GM04504 (cell line): Measurements from ENCODE around the gene TSPAN18.

Experiments used
- DNase-seq: peaks from one replicate; pipeline ENCODE4 v3.0.0-alpha.2; 2012; ENCODE audit warnings: low read depth

The TSPAN18 gene

DNA sequence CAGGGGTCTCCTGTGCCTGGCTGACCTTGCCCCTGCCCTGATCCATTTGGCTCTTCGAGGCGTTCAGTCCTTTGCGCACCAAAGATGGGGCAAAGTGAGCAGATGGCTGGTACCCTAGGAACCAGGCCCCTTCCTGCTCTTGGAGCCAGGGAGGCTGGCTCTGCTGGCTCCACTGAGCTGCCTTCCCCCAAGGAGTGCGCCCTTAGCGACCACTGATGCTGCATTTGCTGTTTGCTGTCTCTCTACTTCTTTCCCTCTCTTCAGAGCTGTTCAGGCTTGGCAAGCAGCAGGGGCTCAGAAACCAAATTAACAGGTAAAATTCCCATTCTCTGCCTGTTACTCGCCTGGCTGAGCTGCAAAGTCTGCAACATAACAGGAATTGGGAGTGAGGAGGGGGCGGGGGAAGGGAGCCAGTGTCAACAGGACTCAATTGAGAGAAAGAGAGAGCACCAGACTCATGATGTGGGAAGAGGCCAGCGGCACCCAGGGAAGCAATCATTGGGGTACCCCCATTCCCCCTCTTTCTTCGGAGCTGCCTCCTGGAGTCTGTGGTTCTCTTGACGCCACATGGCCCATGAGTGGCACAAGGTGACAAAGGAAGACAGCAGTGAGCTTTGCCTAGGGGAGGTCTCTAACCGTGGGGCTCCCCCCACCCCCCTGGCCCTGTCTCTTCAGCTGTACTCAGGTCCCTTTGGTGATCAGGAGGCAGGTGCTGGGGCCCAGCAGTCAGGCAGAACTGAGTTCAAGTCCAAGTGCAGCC lies 121.6 kb downstream of the TSPAN18 start:
- DNase-seq = no peak

DNA sequence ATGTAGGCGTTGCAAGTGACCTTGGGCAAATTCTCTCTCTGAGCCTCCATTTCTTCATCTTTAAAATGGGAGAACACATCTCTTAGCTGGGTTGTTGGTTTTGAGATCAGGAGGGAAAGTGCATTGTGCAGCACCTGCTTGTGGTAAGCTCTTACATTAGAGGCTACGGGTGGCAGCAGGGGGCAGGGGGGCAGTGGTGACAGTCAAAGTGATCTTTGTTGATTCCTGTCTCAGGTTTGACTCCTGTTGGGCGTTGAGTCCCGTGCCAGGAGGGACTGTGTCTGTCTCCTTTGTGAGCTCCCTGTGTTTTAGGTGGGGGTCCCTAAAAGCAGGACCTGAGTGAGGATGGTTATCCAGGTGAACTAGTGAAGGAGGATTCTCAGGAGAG lies 122.2 kb downstream of the TSPAN18 start:
- no peak for DNase-seq

DNA sequence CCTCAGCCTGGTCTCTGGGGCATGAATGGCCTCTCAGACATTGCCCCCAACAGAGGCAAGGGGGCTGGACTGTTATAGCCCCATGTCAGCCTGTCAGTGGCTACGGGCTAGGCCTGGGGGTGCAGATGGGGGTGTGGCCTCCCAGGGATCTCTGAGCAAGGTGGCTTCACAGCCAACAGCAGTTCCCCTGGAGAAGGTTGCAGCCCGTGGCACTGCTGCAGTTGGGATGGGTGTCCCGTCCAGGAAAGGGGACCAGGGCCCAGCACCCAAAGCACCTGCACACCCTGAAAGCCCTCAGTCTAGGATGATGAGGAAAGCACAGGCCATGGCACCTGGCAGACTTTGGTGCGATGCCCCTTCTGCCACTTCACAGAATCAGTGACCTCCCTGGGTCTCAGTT lies 122.7 kb downstream of the TSPAN18 start:
- no peak for DNase-seq

DNA sequence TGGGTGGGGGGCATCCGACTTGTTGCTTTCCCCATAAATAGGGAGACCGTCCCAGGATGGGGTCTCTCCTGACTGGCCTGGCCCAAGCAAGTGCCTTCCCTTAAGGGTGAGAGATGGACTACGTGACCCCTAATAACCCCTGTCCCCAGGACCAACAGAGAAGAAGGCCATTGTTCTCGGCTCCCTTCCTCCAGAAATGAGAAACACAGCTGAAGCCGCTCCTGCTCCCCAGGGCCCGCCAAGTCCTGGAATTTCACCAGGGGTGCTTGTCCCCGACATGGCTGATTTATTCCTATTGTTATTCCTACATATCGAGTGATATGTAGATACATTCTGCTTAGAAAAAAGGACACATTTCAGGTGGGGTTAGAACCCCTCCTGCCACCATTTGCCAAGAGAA lies 123.2 kb downstream of the TSPAN18 start:
- DNase-seq = no peak

DNA sequence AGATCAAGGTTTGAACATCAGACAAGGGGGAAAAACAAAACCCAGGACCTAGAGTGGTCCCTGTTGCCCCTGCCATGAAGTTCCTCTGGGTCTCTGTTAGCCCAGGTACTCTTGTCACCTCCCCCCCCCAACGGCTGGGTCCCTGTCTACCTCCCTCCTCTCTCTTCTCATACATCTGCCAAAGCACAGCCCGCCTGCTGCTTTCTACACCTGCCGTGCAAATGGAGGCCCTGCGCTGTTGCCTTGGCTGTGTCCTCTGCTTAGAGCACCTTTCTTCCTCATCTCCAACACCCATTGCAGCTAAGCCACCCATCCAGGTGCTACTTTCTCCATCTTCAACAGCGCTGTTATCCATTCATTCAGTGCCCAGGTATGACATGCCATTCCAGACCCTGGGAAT lies 124.7 kb downstream of the TSPAN18 start:
- DNase-seq = no peak

DNA sequence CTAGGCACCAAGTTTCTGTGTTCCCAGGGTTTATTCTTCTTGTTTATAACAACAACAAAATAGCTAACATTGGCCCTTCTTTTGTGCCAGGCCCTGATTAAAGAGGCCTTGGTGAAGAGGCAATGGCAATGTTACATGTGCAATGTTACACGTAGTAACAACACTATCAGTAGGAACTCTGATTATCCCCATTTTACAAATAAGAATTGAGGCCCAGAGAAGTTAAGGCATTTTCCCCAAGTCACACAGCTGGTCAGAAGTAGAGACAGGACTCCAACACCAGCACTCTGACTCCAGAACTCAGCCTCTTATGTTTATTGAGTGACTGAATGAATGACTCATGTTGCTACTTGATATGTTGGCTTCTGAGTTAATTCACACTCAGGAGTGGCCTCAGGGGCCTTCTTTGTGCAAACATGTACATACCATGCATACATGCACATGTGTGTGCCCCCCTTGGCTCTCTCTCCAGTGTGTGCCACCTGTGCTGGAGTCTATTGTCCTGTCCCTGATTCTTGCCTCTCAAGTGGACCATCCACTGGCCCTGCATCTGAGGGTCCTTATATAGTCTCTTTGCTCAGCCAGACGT lies 125.5 kb downstream of the TSPAN18 start:
- no peak for DNase-seq

DNA sequence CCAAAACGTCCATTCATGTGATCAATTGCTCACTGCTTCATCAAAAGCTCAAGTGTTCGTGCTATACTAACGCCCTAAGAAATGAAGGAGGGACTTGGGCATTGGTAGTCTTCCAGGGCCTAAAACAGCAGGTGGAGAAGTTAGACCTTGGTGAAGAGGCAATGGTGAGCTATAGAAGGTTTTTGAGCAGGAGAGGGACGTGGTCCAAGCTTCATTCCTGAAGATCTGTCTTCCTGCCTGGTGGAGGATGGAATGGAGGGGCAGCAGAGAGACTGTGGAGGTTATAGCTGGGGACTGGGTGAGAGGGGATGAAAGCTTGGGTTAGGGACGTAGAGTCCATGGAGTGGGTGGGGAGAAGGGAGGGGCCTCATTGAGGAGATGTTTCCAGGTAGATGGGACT lies 126.2 kb downstream of the TSPAN18 start:
- DNase-seq = no peak

DNA sequence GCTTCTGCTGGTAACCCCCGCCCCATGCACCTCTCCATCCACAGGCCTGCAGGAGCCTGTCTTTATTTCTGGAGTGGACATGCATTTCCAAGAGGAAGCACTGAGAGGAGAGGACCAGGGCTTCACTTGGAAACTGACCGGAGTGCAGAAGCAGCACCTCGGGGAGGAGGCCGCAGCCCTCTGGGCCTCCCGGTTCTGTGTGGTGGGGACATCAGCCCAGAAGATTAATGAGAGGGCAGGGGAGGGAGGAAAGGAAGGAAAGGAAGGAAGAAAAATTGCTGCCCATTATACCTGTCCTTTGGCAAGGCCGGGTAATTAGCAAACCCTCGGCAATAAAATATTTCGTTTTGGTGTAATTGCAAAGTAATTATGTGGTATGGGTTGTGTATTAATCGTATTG lies 126.9 kb downstream of the TSPAN18 start:
- no peak for DNase-seq

DNA sequence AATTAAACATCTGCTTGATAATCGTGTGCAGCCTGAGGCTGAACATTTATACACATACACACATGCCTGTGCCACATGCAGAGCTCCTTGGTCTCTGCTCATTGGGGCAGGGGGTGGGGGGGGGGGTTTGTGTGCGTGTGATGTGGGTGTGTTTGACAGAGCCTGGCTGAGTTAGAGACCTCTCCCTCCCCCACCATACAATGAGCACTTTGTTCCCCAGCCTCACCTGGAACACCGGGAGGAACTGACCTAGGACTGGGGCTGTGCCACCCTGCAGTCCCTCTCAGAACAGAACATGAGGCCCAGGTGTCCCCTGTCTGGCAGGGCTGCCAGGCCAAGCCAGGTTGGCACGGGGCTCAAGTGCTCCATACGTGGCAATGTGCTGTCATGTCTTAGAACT lies 127.3 kb downstream of the TSPAN18 start:
- no peak for DNase-seq

DNA sequence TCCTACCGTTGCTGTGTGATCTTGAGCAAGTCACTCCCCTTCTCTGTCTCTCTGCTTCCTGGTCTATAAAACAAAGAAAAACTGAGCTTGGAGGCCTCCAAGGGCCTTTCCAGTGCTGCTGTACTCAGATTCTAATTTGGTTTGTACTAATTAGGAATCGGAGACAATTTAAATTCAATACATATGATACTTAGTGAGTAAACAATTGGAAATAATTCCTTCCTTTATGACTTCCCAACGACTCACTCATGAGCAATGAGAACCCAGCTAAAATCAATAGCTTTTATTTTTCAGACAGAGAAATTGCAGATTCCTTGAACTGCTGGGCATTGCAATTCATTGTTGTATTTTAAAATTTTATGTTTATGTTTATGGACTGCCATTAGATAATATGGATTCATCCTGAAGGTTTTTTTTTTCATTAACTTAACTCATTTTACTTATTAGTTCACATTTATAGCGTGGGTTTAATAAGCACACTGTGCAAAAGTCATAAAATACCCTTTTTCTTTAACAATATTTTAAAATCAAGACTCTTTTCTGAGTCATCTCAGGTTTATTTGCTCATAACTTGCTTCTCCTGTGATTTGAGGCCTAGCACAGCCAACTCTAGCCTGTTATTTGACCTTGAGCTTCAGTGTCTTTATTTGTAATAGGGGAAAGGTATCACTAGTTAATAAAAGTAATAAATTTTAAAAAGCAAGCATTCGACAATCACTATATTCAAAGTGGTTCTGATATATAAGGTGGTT lies 128.2 kb downstream of the TSPAN18 start:
- DNase-seq = no peak

DNA sequence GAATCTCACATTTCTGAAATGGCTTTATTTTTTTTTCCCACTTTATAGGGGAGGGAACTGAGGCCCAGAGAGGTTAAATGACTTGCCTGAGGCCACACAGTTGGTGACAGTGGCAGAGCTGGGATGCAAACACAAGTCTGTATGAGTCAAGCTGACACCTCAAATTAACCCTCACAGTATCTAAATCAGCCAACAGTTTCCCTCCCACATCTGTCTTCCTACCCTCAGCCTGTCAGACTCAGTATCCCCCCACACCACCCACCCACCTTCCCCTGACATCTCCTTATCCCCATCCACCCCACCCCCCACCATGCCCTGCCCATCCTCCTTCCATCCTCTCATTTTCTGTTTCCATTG lies 128.7 kb downstream of the TSPAN18 start:
- DNase-seq = no peak

DNA sequence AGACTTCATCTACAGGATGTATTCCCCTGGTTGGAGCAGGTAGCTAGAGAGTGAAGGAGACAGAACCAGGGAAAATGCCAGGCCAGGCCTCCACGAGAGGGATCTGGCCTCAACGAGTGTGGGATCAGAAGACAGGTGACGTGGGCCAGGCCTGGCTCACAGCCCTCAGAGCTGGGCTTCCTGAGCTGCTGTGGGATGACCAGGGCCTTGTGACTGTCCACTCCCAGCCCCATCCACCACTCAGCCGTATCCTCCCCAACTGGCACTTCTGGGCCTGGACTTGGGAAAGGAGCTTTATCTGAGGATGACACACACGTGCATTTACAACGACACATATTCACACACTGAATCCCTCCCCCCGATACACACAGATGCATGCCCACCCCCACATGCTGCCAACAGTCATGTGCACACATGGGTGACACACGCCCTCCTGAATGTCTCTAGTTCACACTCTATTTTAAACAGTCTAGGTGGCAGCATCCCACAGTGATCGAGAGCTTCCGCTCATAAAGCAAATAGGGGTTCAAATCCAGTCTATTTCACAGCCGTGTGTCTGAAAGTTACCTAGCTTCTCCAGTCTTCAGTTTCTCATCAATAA lies 130.8 kb downstream of the TSPAN18 start:
- no peak for DNase-seq

DNA sequence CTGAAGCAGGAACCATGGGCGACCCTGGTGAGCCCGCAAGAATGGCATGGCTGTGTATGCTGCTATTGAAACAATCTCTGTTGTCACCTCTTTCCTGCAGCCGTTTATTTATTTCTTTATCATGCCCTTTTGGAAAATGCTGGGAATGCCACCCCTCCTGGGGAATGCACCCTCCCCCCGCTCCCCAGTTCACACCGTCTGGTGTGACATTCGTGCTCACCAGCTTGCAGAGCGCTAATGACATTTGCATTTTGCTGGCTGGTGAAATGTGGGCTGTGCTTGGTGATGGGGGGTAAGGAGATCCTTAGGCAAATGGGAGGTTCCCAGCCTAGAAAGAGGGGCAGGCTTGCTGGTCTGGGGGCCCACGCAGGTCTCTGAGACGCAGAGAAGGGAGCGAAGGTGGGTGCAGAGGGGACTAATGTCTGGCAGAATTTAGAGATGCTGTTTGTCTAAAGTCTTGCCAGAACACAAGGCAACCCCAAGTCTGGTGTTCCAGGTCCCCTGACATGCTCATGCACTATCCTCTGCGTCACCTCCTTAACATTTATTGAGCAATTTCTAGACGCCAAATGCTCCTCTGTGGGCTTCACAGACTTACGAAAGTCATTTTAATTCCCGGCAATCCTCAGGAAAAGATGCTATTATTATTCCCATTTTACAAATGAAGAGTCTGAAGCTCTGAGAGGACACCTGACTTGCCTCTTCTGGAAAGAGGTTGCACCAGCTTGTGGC lies 132.2 kb downstream of the TSPAN18 start:
- no peak for DNase-seq

DNA sequence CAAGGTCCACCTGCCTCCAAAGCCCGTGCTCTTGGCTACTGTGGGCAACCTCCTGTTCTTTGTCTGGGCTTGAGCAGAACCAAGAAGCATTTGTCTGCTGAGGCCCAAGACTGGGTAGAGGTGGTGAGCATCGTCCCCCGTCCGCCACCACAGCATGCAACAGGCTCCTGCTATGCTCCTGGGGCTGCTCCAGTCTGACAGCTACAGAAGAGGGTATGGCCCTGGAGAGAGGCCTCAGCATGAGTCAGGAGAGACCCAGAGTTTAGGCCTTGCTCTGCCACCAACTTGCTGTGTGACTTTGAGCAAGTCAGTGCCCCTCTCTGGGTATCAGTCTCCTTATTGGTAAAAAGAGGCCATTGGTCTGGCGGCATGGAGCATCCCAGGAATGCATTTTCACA lies 132.8 kb downstream of the TSPAN18 start:
- no peak for DNase-seq

DNA sequence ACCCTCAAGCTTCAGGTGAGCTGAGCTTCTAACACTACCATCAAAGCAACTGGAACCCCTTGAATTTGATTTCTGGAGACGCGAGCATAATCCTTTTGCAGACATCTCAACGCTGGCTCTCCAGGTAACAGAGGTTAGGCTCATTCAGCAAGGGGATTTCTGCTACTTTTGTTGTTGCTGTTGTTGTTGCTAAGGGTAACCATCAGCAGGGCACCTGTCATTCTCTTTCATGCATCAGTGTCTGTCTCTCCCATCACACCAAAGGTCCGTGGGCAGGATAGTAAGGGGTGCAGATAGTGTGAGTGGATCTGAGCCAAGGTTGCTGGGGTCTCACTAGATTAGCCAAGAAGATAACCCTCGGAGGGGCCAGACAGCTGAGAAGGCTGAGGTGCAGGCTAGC lies 133.6 kb downstream of the TSPAN18 start:
- no peak for DNase-seq

DNA sequence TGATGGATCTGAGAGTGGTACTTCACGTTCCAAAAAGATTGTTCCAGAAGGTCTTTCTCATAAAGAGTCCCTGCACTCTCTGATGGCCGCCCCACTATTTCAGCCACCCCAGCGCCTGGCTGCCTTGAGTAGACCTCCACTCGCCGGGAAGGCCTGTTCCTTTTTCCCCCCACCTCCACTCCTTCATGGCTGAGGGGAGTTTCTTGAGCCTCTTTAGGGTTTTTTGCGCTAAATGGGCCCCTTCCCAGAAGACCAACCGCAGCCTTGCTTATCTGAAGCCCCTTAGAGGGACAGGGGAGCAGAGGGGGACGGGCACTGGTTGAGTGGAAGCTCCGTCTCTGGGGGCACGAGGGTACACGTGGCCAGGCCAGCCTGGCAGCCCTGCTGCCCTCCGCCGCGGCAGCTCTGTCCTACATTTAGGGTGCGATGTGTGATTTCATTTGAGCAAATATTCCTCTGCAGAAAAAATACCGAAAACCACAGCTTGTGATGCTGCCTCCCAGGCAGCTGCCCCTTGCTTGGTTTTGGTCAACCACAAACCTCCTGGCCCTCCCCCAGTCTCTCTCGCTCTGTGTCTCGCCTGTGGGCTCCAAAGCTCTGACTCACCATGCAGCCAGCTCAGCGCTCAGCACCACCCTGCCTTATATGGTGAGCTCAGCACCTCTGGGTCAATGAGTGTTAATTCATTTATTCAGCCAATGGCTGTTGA lies 135.2 kb downstream of the TSPAN18 start:
- peak; percentile 96 for DNase-seq

DNA sequence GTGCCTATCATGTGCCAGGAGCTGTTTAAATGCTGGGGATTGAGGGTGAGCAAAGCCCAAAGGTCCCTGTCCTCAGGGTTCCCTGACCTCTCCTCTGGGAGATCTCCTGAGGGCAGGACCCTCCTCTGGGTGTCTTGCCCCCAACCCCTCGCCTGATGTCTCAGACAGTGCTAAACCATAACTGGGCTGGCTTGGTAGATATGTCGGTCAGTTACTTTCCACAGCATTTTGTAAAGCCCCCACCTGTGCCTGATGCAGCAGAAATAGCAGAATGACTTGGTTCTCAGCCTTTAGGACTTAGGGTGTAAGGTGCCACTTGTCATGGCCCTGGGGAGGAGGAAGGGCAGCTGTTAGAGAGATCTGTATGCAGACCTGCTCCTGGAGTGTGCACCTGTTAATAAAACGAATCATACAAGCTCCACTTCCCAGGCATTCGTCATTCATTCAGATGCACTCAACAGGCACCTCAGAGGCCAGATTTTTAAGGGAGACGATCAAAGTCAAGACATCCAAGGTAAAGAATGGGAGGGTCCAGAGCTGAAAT lies 135.9 kb downstream of the TSPAN18 start:
- no peak for DNase-seq

DNA sequence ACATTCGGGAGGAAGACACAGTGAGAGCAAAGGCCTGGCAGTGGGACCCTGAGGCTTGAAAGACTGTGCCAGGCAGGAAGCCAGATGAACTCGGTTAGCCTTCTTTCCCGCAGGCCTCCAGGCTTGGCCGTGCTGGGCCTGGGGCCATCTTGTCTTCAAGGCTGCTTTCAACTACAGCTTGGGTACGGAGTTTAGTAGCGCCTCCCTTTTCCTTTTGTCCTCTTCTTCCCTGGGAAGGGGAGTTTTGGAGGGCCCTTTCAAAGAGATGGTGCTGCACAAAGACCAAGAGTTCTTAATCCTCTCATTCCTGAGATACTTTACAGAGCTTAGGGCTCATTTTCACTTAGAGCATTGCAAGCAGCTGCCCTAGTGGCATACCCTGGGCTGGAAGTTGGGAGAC lies 136.5 kb downstream of the TSPAN18 start:
- DNase-seq = no peak

DNA sequence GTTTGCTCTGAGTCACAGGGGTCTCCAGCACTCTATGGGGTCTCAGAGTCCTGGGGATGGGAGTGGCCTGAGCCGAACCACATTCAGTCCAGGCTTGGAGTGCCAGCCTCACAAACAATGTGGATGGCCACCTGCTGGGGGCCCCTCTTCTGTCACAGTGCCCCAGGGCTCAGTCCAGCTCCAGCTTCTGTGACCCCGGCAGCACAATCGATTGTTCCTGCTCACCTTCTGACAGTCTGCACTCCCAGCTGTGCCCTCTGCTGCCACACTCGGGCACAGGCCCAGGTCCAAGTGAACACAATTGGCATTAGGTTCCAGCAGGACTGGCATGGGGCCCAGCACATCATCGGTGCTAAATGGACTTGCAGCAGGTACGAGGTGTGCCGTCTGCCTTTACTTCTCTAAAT lies 139.1 kb downstream of the TSPAN18 start:
- no peak for DNase-seq

DNA sequence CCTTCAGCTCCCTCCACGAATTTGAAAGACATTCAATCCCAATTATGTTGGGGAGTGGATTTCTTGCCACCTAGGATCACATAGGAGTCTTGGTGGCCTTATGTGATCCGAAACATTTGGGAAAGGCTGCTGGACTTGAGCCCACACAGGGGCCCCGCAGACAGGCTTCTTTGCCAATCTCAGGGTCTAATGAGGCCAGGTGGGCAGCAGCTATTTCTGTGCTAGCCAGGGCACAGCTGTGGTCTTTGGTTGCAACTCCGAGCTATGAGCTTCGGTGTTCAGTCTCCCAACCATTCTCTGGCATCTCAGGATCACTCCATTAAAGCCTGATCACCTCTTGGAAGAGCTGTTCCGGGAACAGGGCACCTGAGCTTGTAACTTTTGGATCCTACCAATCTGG lies 139.5 kb downstream of the TSPAN18 start:
- DNase-seq = no peak

DNA sequence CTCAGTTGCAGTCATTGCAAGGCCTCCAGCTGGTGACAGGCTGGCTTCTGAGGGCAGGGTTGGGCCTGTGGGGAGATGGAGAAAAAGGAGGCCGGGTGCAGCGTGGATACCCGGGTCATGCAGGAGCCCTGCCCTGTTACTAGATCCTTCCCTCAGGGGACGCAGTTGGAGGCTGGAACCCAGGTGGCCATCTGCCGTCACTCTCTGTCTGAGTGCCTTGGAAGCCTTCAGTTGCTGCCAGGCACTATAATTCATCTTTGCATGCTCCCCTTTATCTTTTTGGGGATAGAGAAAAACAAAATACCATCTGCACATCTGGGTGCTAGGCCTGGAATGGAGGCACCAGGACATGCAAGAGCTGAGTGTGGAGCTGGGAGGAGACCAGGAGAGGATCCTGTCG lies 141.3 kb downstream of the TSPAN18 start:
- DNase-seq = no peak
